Tibial nerve (tissue), 4 donors: ENCODE data around the gene PCAT7.

Experiments used
- CTCF ChIP-seq, 5 experiments: fragments of 200-600 bp in 3 of 5; fragments of 450-650 bp in 2 of 5; sonication (generic) in 3 of 5; IDR thresholded peaks; one replicate each; pipeline ENCODE4 v1.5.1; 2016 to 2019; ENCODE audit warnings: antibody characterized with exemption in 5 of 5, mild to moderate bottlenecking in 3 of 5, moderate library complexity in 2 of 5
- EP300 ChIP-seq, 2 donors: sonication (generic); formaldehyde crosslinking; IDR thresholded peaks; one replicate each; pipeline ENCODE4 v1.6.1; 2017; ENCODE audit warnings: antibody characterized with exemption in 2 of 2, mild to moderate bottlenecking in 1 of 2

GRCh38 chr9:94534901-94535300, 20.0 kb upstream of the PCAT7 start:
- TF ChIP-seq CTCF (IDR thresholded peaks at IDR 0.05): no peak
- TF ChIP-seq EP300 (IDR thresholded peaks at IDR 0.05): no peak
